NCI-H2081 (cell line): ENCODE results near the gene ANKS1B.

Experiments
- DNase-seq, 2 experiments: peaks; one replicate each; lab custom pipeline; 2025; lab: John Stamatoyannopoulos, UW

Gene ANKS1B

DNA sequence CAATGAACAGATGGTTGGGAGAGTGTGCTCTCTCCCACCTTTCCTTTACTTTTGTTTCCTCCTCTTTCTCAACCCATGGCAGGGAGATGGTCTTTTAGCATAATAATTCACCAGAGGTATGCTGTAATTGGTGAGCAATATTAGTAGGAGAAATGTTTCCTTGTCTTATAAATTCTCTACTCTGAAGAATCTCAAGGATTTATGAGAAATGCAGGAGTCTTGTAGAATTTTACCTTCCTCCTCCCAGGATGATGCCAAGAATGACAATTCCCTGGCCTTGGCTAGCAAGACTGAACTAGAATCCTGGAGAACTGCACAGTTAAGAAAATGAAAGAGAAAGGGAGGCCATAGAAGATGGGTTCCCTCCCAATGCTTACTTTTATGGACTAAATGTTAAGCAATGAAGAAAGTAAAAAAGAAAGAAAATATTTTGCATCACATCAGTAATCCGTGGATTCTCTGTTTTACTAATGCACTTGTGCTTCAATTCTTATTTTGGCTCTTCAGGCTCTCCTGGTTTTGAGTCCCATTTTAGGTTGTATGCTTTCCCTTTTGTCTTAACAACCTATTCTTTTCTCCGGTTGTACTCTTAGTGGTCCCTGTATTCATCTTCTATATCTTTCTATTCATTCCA lies 530.1 kb downstream of the ANKS1B start:
- DNase-seq = no peak

DNA sequence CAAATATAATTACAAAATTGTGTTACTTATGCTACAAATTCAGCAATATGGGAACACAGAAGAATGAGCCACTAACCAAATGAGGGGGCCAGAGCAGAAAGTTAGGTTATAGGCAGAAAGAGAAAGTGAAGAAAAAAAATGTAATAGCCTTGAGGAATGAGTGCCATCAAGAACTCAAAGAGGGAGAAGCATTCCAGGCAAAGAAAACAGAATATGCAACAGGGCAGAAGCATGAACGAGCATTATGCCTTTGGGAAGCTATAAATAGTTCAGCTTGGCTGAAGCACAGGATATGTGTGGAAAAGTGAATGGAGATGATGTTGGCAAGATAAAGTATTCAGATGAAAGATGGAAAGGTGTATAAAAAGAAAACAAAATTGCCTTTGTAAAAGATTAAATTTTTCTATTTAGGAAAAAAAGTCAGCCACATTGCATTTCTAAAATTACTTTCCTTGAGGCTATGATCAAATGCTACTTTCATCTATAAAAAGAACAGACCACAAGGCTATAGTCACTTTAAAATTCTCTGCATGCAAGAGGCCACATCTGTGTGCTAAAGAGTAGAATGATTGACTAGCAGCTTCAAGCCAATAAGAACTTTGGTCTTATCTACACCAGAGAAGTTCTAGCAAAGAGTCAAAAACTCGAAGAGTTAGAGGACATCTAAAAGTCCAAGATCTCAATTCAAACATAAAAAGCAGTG lies 530.7 kb downstream of the ANKS1B start:
- no peak for DNase-seq

DNA sequence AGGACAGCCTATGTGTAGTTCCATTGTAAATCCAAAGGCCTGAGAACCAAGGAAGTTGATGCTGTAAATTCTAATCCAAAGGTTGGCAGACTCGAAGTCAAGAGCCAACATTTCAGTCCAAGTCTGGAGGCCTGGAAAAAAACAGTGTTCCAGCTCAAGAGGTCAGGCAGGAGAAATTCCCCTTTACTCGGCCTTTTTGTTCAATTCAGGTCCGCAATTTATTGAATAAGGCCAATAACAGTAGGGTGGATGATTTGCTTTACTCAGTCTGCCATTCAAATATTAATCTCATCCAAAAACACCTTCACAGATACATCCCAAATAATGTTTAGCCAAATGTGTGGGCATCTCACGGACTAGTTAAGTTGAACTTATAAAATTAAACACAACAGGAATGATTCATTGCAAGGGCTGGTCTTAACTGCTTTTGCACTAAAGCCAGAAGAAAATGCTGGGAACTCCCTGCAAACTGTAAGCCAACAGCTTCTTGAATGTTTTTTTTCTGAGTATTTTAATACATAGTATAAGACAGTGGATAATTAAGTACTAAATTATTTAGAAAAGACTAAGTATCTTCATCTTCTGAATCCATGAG lies 534.6 kb downstream of the ANKS1B start:
- DNase-seq = no peak

DNA sequence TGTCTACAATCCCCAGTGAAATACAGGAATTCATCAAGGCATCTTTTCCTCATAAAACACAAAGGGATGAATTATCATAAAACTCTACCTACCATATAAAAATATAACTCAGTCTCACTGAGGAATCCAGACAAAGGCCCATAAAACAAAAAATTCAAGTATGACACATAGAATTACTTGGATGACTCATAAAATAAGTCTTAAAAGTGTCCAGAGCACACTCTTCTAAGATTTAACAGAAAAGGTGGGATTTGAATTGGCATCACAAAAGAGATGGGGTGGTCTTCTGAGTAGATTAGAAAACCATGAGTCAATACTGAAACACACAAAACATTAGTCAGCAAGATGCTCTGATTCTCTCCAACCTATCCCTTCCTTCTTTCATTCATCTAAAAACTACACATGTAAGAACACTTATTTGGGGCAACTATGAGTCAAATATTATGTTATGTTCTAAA lies 539.8 kb downstream of the ANKS1B start:
- DNase-seq = no peak

DNA sequence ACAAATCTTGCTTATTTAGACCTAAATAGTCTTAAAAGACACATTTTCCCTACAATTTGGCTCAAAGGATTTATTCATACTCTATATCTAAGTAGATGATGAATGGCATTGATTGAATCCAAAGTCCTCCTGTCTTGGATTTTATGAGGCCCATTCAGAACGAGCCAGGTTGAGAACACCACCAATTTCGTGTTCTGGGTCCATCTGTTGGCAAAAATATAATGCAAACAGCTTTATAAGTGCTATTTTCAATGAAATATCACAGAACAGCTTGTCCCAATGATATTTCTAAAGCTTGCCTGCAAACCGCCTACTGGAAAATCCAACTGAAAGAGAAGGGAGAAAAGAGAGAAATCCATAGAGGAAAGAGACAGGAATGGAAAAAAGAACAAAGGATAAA lies 542.0 kb downstream of the ANKS1B start:
- no peak for DNase-seq

DNA sequence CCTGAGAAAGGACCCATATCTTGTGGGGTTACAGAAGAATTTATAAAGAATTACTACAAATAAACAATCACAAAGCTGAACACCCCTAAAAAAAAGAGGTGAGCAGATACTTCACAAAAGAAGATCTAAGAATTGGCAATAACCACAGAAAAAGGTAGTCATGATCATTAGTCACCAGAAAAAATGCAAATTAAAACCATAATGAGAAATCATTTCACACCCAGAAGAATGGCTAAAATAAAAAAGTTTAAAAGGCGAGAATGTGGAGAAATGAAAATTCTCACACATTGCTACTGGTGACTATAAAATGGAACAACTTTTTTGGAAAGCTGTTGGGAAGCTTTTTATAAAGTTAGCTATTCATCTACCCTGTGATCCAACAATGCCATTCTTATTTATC lies 545.3 kb downstream of the ANKS1B start:
- DNase-seq = no peak

DNA sequence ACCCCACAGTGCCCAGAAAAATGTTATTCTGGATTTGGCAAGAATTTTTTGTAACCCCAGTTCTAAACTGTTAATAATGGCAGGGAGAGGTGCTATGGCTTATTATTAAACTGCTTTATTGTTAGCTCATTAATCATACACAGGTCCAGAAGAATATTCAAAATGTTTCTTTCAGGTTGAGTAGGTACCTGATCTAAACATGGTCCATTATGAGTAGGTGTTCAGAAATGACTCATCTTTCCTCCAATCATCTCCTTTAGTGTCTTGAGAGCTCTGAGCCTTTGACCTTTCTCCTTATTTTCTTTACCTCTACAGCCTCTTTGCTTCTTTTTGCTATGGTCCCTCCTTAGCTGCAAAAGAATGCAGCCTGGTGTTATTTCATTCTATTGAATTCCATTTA lies 548.2 kb downstream of the ANKS1B start:
- DNase-seq = no peak

DNA sequence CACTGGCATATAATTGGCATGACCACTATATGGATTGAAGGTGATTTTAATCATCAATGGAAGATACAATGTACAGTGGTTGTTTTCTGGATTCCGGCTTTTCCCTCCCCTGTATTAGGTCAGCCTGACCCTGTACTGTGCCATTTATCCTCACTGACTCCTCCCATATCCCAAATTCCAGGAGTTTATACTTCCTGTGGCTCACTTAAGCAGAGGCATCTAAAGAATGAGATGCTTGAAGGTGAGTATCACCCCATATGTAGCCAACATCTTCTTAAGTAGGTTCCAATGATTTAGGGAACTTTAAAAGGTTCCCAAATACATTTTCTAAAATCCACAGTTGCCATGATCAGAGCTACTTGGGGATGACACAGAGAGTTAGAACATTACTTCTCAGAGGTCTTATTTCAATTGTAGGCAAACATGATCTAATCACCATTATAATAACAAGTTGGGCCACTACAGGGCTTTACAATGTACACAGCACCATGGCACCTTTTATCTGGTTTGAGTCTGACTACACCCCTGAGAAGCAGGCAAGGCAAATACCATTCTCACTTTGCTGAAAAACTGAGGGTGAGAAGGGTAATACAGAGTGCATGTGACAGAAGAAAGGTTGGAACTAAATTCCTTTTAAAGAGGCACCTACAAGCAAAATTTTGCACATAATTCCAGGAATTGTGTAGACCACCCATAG lies 549.5 kb downstream of the ANKS1B start:
- DNase-seq = no peak

DNA sequence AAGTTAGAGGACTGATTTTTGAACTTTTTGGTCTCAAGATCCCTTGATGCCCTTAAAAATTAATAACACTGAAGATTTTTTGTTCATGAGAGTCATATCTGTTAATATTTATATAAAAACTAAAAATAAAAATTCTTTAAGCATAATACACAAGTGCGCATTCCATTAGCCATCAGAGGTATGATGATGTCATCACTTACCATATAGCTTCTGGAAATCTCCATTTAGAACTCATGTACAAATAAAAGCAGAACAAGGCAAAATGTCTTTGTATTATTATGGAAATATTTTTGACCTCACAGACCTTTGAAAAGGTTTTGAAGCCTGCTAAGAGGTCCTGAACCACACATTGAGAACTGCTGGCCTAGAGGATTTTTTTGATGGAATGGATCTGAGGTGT lies 551.6 kb downstream of the ANKS1B start:
- DNase-seq = no peak

DNA sequence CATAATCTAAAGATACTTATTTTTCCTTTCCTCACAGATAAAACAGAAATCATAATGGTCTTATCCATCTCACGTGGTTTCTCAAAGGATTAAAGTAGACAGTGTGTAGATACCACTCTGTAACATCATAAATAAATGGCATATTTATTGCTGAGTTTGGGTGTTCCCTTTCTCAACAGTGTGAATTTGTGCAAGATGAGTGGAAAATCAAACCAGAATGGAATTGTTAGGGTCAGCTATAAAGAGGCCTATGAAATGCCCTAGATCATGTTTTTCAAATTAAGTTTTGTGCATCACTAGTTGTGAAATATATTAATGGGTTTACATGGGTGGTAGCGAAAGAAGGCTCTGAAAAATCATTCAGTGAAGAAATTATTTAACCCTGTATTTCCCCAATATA lies 553.5 kb downstream of the ANKS1B start:
- DNase-seq = no peak

DNA sequence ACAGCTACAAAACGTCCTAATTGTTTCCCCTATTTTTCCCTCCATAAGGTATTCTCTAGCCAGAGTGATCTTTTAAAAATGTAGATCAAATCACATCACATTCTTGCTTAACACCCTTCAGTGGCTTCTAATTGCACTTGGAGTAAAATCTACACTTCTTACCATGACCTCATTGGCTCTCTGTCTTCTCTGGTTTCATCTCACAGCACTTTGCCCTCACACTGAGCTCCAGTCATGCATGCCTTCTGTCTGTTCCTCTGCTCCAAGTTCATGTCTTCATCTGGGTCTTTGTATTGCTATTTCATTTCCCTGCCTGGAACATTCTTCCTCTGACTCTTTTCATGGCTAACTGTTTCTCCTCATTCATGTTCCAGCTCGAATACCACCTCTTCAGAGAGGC lies 557.6 kb downstream of the ANKS1B start:
- no peak for DNase-seq

DNA sequence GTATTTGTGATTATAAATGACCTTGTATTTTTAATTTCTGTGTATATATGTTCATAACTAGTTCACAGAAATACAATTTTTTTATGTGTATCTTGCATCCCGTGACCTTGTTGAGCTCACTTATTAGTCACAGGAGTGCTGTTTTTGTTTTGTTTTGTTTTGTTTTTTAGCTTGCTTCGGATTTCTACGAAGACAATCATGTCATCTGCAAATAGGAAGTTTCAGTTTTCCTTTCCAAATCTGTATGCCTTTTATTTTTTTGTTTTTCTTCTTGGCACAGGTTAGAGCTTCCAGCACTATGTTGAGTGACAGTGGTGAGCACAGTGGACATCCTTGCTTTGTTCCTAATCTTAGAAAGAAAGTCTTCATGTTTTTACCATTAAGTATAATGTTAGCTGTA lies 566.4 kb downstream of the ANKS1B start:
- DNase-seq = no peak

DNA sequence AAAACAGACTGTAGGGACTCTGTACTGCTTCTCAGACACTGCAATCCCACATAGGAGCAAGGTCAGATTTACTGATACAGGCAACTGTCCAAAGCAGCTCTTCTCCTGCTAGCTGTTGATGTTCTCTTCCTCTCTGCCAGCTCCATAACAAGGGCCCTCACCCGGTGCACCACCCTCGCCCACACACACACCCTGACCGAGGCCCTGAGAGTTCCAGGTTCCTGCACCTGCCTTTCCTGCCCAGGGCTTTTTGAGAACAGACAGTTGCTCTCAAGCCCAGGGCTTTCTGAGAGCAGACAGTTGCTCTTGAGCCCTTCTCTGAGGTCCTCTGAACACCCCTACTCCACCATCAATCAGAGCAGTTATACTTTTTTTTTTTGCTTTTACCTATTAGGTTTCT lies 571.0 kb downstream of the ANKS1B start:
- no peak for DNase-seq

DNA sequence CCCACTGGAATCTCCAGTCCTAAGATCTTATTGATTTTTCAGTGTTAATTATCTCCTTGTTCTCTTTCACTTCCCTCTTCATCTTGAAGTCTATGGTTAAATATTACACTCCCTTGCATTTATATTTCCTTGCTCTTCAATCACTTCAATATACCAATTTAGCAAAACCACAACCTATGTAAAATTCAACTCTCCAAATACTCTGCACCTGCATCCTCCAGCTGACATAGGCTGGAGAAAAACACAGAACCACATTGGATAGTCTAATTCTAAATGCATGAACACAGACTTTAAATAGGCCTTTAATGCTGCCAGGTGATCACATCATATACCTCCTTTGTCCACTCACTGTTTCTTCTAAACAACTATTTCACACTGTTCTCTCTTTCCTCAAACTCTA lies 591.0 kb downstream of the ANKS1B start:
- no peak for DNase-seq

DNA sequence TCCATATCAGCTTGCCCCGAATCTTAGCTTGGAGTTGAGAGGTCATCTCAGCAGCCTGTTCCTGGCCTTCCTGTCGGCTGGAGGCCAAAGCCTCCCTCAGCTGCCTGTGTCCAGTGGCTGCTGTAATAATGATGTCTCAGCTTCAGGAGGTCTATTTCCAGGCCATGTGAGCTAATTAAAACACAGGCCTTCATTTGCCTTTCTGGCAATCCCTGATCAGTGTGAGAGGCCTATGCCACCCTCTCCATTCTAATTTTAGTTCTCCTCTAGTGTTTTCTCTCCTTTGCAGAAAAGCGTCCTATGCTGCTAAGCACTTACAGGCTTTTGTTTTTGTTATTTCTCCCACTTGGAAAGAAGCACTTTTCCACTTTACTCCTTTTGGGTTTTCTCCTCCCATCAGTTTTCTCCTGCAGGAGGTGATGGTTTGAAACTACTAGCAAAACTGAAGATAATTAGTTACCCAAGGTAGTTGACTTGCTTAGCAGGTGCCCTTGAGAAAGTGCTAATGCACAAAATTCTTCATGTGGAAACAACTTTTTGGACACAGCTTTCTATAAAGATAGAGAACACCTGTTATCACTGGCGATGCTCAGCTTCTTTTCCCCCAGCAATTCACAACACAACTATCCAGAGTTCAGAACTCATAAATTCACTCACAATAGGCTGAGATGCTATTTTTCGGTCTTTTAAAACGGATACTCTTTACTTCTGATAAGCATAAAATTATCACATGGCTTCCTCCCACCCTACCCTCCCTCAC lies 592.5 kb downstream of the ANKS1B start:
- DNase-seq = no peak

DNA sequence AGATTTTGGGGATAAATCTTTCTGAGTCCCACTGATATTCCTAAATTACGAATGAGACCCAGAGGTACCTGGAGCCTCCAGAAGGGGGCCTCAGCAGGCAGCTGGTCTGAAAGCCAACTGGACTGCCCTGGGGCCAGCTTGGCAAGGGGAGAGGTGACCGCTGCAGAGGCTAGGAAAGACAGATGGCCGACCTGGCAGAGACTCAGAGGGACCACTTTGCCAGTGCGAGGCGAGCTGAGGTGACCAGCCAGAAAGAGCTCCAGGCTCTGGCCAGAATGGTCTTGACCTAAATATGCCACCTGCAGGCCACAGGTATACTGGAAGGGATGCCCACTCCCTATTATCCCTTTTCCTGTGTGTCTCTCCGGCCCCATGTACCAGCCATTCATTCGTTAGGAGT lies 594.0 kb downstream of the ANKS1B start:
- no peak for DNase-seq

DNA sequence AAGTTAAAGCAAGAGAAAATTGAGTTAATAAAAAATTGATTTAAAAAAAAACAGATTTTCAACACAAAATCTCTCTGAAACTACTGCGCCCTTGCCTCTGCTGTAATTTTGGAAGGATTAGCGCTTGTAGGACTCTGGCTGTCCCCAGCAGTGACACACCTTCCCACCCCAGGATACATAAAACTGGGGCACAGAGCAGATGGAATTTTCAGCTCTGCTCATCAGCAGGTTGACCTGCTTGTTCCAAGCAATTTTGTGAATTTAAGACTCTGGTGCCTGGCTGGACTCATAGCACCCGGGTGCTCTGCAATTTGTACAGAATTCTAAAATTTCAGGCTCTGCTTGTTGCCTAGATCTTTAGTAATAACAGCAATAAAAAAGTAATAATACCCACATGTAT lies 595.0 kb downstream of the ANKS1B start:
- DNase-seq = no peak

DNA sequence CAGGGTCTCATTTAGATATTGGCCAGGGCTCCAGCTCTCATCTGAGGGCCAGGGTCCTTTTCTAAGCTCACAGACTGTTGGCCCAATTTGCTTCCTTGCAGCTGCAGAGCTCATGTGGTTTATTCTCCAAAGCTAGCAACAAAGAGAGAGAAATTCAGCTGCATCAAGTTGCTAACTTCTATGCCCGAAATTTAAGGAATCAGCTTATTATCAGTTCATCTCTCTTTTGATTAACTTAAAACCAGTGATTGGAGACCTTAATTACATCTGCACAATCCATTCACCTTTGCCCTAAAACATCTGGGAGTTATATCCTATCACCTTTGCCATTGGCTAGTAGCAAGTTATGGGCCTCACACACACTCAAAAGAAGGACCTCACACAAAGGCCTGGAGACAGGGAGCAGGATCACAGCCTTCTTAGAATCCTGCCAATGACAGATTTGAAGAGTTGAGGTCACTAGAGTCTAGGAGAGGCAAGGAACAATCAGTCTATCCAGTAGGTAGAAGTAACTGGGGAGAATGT lies 596.0 kb downstream of the ANKS1B start:
- DNase-seq = no peak

DNA sequence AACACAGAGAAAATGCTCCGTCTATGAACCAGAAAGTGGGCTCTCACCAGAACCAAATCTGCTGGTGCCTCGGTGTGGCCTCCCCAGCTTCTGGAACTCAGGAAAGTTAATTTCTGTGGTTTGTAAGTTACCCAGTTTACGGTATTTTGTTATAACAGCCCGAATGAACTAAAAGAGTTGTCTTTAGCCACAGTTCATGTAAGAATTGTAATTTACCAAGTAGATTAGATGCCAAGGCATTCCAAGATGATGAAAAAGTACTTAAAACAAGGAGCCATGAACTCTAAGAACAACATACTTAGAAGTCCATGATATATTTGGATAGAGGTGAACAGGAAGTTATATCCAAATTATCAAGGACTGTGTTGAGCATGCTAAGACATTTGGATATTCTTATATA lies 597.1 kb downstream of the ANKS1B start:
- DNase-seq = no peak

DNA sequence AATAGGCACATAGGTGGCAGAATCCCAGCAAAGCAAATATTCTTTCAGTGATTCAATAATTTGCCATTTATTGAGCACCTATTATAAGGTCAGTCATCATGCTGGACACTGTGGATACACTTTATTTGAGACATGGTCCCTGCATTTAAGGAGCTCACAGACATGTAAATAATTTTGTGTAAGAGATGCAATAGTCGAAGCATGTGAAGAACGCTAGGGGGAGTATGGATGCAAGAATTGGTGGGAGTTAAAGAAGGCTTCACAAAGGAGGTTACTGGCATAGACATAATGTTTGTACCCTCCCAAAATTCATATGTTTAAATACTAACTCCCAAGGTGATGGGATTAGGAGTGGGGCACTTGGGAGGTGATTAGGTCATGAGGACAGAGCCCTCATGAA lies 597.8 kb downstream of the ANKS1B start:
- peak in 1 of 2 experiments; percentile 2 for DNase-seq

DNA sequence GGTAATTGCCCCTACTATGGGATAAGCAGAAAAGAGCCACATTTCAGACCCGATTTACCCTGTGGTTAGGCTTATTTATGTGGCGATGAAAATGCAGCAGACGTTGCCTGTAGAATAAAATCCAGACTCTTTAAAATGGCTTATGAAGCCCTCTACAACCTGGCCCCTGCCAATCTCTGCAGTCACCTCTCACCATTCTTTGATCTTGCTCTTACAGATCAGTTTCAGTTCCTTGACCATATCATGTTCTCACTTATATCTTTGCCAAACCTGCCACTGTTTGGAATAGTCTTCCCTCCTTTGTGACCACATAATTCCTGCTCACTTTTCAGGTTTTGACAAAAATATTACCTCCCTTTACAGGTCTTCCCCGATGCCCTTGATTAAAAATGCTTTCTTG lies 601.5 kb downstream of the ANKS1B start:
- no peak for DNase-seq

DNA sequence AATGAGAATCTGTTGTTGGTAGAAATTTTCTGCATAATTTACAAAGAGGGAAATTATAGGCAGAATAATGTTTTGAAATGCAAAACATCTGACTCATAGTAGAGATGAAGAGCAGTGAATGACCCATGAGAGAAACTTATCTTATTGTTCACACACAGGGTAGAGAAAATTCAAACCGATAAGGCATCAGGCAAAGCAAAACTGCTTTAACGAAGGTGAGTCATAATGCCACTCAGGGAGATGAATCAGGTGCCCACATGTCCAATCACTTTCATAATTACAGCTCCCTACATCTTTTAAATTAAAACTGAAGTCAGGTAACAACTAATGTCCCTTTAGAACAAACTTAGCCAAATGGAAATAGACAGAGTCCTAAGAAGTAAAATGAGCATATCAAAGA lies 602.7 kb downstream of the ANKS1B start:
- DNase-seq = no peak
